ENCODE results near the gene TNFRSF1B.
A peak's percentile ranks its signal among the peaks of the same experiment; 100 is the strongest.

TNFRSF1B gene

GRCh38 chr1:12132078-12132477, 34.7 kb upstream of the TNFRSF1B start:
- H3K9ac ChIP-seq (ENCODE audit: low read depth, low read length), result no peak overlapping the region
- no peaks in the 10 kb centered on the region for H3K27me3 ChIP-seq (ENCODE audit: control insufficient read depth, insufficient read depth, low read length)
- no peaks in the 10 kb centered on the region for H3K9me3 ChIP-seq (replicated peaks; ENCODE audit: low read length)
- H3K36me3 ChIP-seq (ENCODE audit: insufficient read depth, low read length), result no peaks in the 10 kb centered on the region
- H3K4me1 ChIP-seq (ENCODE audit: control insufficient read depth, insufficient read depth, low read length), result peaks cover 20% of the 10 kb centered on the region
- no peak overlapping the region for H3K4me2 ChIP-seq (ENCODE audit: low read length)
- H3K4me3 ChIP-seq (ENCODE audit: low read length), result no peak overlapping the region

- Histone ChIP-seq H3K27me3 (ENCODE audit: control insufficient read depth, insufficient read depth, low read length) (no peaks in the 10 kb centered on the region), H3K4me3 (ENCODE audit: low read length) (no peak overlapping the region), H3K9ac (ENCODE audit: low read depth, low read length) (no peak overlapping the region), H3K4me2 (ENCODE audit: low read length) (no peak overlapping the region), H3K9me3 (replicated peaks; ENCODE audit: low read length) (no peaks in the 10 kb centered on the region), H3K36me3 (ENCODE audit: insufficient read depth, low read length) (no peaks in the 10 kb centered on the region), H3K4me1 (ENCODE audit: control insufficient read depth, insufficient read depth, low read length) (peaks cover 24% of the 10 kb centered on the region)
These were observed 32.1 kb upstream of the TNFRSF1B start for GRCh38 chr1:12134716-12135115.

DNA sequence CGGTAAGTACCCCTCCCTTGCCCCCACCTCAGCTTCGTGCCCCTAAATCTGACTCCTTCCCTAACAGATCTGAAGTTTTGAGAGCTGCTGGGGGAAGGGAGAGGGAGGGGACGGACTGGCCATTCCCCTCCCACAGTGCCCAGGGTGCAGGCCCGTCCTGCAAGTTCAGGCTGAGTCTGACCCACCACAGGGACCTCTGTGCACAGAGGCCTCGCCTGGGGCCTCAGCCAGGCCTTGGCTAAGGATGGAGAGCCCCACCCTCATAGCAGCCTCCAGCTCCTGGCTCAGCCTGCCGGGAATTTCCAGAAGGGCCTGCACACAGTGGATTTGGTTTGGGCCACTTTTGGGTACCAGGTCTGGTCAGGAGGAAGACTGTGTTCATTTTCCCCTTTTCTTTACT, 31.2 kb upstream of the TNFRSF1B start:
- Histone ChIP-seq H3K4me1 (ENCODE audit: control insufficient read depth, insufficient read depth, low read length) (peaks cover 24% of the 10 kb centered on the region), H3K9ac (ENCODE audit: low read depth, low read length) (no peak overlapping the region), H3K36me3 (ENCODE audit: insufficient read depth, low read length) (no peaks in the 10 kb centered on the region), H3K27me3 (ENCODE audit: control insufficient read depth, insufficient read depth, low read length) (no peaks in the 10 kb centered on the region), H3K4me2 (ENCODE audit: low read length) (no peak overlapping the region), H3K9me3 (replicated peaks; ENCODE audit: low read length) (no peaks in the 10 kb centered on the region), H3K4me3 (ENCODE audit: low read length) (no peak overlapping the region)

GRCh38 chr1:12136916-12137610, 29.7 kb upstream of the TNFRSF1B start:
- Histone ChIP-seq H3K9me3 (replicated peaks; ENCODE audit: low read length) (no peaks in the 10 kb centered on the region), H3K4me2 (ENCODE audit: low read length) (no peak overlapping the region), H3K9ac (ENCODE audit: low read depth, low read length) (no peak overlapping the region), H3K4me1 (ENCODE audit: control insufficient read depth, insufficient read depth, low read length) (peaks cover 17% of the 10 kb centered on the region), H3K27me3 (ENCODE audit: control insufficient read depth, insufficient read depth, low read length) (no peaks in the 10 kb centered on the region), H3K4me3 (ENCODE audit: low read length) (no peak overlapping the region), H3K36me3 (ENCODE audit: insufficient read depth, low read length) (no peaks in the 10 kb centered on the region)

DNA sequence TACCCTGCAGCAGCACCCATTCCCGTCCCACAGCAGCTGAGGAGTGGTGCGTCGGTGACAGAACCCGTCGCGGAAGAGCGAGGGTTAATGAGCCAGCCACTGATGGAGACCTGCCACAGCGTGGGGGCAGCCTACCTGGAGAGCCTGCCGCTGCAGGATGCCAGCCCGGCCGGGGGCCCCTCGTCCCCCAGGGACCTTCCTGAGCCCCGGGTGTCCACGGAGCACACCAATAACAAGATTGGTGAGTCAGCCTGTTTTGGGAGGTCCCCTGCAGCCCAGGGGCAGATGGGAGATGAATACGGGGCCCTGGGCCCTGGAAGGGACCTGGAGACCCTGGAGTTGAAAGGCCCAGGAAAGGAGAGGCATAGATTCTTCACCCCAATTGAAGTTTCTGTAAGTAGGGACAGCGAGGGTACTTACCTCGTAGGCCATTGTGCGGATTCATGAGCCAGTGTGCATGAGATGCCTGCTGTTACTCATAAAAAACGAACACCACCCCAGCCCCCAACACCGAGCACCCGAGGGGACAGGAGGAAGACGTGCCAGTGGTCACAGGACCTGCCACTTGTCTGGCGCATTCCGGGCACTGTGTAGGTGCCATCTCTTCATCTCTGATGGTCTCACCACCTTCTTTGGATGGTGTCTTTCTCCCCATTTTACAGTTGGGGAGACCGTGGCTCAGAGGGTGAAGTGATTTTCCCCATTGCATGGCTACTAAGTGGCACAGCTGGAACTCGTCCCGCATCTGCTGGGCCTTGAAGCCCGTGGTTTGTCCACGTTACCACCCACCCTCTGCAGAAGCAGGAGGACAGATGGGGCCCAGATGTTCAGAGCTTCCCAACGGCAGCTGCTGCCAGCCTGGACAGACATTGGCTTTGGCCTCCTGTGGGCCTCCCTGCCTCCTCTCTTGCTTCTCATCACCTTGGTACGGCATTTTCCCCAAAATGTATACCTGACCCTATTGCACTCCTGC, 28.3 kb upstream of the TNFRSF1B start:
- Histone ChIP-seq H3K36me3 (ENCODE audit: insufficient read depth, low read length) (no peaks in the 10 kb centered on the region), H3K9me3 (replicated peaks; ENCODE audit: low read length) (no peaks in the 10 kb centered on the region), H3K9ac (ENCODE audit: low read depth, low read length) (no peak overlapping the region), H3K27me3 (ENCODE audit: control insufficient read depth, insufficient read depth, low read length) (no peaks in the 10 kb centered on the region), H3K4me1 (ENCODE audit: control insufficient read depth, insufficient read depth, low read length) (peaks cover 12% of the 10 kb centered on the region), H3K4me3 (ENCODE audit: low read length) (no peak overlapping the region), H3K4me2 (ENCODE audit: low read length) (no peak overlapping the region)

DNA sequence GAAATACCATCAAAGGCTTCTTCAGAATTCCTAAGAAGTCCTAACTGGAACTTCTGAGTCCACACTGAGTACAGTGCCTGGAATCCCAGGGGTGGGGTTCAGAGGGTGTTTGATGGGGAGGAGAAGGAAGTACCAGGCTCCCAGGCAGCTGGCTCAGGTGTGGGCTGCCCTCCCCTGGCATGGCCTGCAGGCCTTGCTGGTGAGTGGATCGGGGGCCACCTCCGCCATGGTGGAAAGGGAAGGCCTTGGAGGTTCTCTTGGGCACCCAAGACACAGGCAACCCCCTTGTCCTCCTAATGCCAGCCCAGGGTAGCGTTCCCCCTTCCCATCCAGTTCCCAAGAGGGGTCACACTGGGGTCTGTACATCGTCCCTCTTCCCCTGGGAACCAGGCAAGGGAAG, 26.8 kb upstream of the TNFRSF1B start:
- Histone ChIP-seq H3K9me3 (replicated peaks; ENCODE audit: low read length) (no peaks in the 10 kb centered on the region), H3K4me2 (ENCODE audit: low read length) (no peak overlapping the region), H3K27me3 (ENCODE audit: control insufficient read depth, insufficient read depth, low read length) (no peaks in the 10 kb centered on the region), H3K4me3 (ENCODE audit: low read length) (no peak overlapping the region), H3K4me1 (ENCODE audit: control insufficient read depth, insufficient read depth, low read length) (peaks cover 24% of the 10 kb centered on the region), H3K36me3 (ENCODE audit: insufficient read depth, low read length) (no peaks in the 10 kb centered on the region), H3K9ac (ENCODE audit: low read depth, low read length) (no peak overlapping the region)

GRCh38 chr1:12140515-12141162, 26.2 kb upstream of the TNFRSF1B start:
- no peaks in the 10 kb centered on the region for H3K27me3 ChIP-seq (ENCODE audit: control insufficient read depth, insufficient read depth, low read length)
- no peak overlapping the region for H3K4me3 ChIP-seq (ENCODE audit: low read length)
- H3K36me3 ChIP-seq (ENCODE audit: insufficient read depth, low read length), result no peaks in the 10 kb centered on the region
- H3K4me1 ChIP-seq (ENCODE audit: control insufficient read depth, insufficient read depth, low read length), result peaks cover 26% of the 10 kb centered on the region
- H3K9me3 ChIP-seq (replicated peaks; ENCODE audit: low read length), result no peaks in the 10 kb centered on the region
- no peak overlapping the region for H3K9ac ChIP-seq (ENCODE audit: low read depth, low read length)
- H3K4me2 ChIP-seq (ENCODE audit: low read length), result no peak overlapping the region

- no peak overlapping the region for H3K9ac ChIP-seq (ENCODE audit: low read depth, low read length)
- no peak overlapping the region for H3K4me2 ChIP-seq (ENCODE audit: low read length)
- H3K27me3 ChIP-seq (ENCODE audit: control insufficient read depth, insufficient read depth, low read length), result no peaks in the 10 kb centered on the region
- H3K9me3 ChIP-seq (replicated peaks; ENCODE audit: low read length), result no peaks in the 10 kb centered on the region
- peaks cover 26% of the 10 kb centered on the region for H3K4me1 ChIP-seq (ENCODE audit: control insufficient read depth, insufficient read depth, low read length)
- H3K36me3 ChIP-seq (ENCODE audit: insufficient read depth, low read length), result no peaks in the 10 kb centered on the region
- H3K4me3 ChIP-seq (ENCODE audit: low read length), result no peak overlapping the region
These were observed 25.5 kb upstream of the TNFRSF1B start for GRCh38 chr1:12141163-12141850.

- H3K4me1 ChIP-seq (ENCODE audit: control insufficient read depth, insufficient read depth, low read length), result peaks cover 29% of the 10 kb centered on the region
These were observed 24.5 kb upstream of the TNFRSF1B start for GRCh38 chr1:12142141-12142823.

DNA sequence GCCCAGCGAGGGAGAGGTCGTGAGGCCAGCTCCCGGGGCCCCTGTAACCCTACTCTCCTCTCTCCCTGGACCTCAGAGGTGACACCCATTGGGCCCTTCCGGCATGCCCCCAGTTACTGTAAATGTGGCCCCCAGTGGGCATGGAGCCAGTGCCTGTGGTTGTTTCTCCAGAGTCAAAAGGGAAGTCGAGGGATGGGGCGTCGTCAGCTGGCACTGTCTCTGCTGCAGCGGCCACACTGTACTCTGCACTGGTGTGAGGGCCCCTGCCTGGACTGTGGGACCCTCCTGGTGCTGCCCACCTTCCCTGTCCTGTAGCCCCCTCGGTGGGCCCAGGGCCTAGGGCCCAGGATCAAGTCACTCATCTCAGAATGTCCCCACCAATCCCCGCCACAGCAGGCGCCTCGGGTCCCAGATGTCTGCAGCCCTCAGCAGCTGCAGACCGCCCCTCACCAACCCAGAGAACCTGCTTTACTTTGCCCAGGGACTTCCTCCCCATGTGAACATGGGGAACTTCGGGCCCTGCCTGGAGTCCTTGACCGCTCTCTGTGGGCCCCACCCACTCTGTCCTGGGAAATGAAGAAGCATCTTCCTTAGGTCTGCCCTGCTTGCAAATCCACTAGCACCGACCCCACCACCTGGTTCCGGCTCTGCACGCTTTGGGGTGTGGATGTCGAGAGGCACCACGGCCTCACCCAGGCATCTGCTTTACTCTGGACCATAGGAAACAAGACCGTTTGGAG, 23.7 kb upstream of the TNFRSF1B start:
- Histone ChIP-seq H3K4me1 (ENCODE audit: control insufficient read depth, insufficient read depth, low read length) (peaks cover 29% of the 10 kb centered on the region), H3K4me3 (ENCODE audit: low read length) (no peak overlapping the region), H3K4me2 (ENCODE audit: low read length) (peak overlapping the region; percentile 12), H3K36me3 (ENCODE audit: insufficient read depth, low read length) (no peaks in the 10 kb centered on the region), H3K9me3 (replicated peaks; ENCODE audit: low read length) (no peaks in the 10 kb centered on the region), H3K27me3 (ENCODE audit: control insufficient read depth, insufficient read depth, low read length) (no peaks in the 10 kb centered on the region), H3K9ac (ENCODE audit: low read depth, low read length) (peak overlapping the region; percentile 33)

More at GRCh38 chr1:12142141-12142823, 24.5 kb upstream of the TNFRSF1B start:
- no peak overlapping the region for H3K4me3 ChIP-seq (ENCODE audit: low read length)
- H3K27me3 ChIP-seq (ENCODE audit: control insufficient read depth, insufficient read depth, low read length), result no peaks in the 10 kb centered on the region
- no peaks in the 10 kb centered on the region for H3K9me3 ChIP-seq (replicated peaks; ENCODE audit: low read length)
- no peak overlapping the region for H3K9ac ChIP-seq (ENCODE audit: low read depth, low read length)
- no peak overlapping the region for H3K4me2 ChIP-seq (ENCODE audit: low read length)
- H3K36me3 ChIP-seq (ENCODE audit: insufficient read depth, low read length), result no peaks in the 10 kb centered on the region
